GM12878 (cell line): ENCODE measurements around the gene BMI1. TPM values are rescaled to one million over a fixed set of nuclear protein-coding genes. Genes with fewer than 3 reads are reported as not detected.

Experiments used
- BMI1 ChIP-seq: fragments of 450-650 bp; IDR thresholded peaks from 2 replicates; pipeline ENCODE4 v1.6.1; 2016; ENCODE audit warnings: mild to moderate bottlenecking, moderate library complexity, borderline replicate concordance
- BRCA1 ChIP-seq: IDR thresholded peaks from 2 replicates; pipeline ENCODE4 v1.6.1; 2011; ENCODE audit warnings: low read depth, low read length, improper control_type of control experiment
- CHD1 ChIP-seq: IDR thresholded peaks from 2 replicates; pipeline ENCODE4 v1.6.1; 2012; ENCODE audit warnings: low read depth, low read length, improper control_type of control experiment
- EP300 ChIP-seq, 2 experiments: fragments of 150-350 bp in 1 of 2; IDR thresholded peaks; 2 replicates each; pipeline ENCODE4 v1.6.1; 2011 to 2012; ENCODE audit warnings: low read depth in 2 of 2, low read length in 2 of 2, borderline replicate concordance in 1 of 2, improper control_type of control experiment in 1 of 2, inconsistent platforms in 1 of 2; ENCODE audit not compliant: control insufficient read depth in 1 of 2
- FOXM1 ChIP-seq: IDR thresholded peaks from 2 replicates; pipeline ENCODE4 v1.6.1; 2012; ENCODE audit warnings: low read depth, mild to moderate bottlenecking, inconsistent platforms, low read length, moderate library complexity
- HDAC6 ChIP-seq: fragments of 200-600 bp; sonication (generic); IDR thresholded peaks from one replicate; pipeline ENCODE4 v1.8.0; 2017; ENCODE audit warnings: antibody characterized with exemption; ENCODE audit not compliant: unreplicated experiment
- KDM1A ChIP-seq: fragments of 200-600 bp; sonication (generic); IDR thresholded peaks from 2 replicates; pipeline ENCODE4 v1.6.1; 2016; ENCODE audit warnings: borderline replicate concordance
- MEF2B ChIP-seq: fragments of 450-650 bp; IDR thresholded peaks from 2 replicates; pipeline ENCODE4 v1.6.1; 2018; ENCODE audit warnings: mild to moderate bottlenecking, moderate library complexity; ENCODE audit not compliant: partially characterized antibody, poor library complexity, severe bottlenecking
- MXI1 ChIP-seq: fragments of 150-350 bp; IDR thresholded peaks from 2 replicates; pipeline ENCODE4 v1.6.1; 2011; ENCODE audit warnings: low read depth, mild to moderate bottlenecking, inconsistent platforms, low read length, improper control_type of control experiment
- NR2C2 ChIP-seq: IDR thresholded peaks from 2 replicates; pipeline ENCODE4 v1.6.1; 2011; ENCODE audit warnings: borderline replicate concordance, low read depth; ENCODE audit not compliant: control insufficient read depth, insufficient read length
- NR2F1 ChIP-seq: fragments of 450-650 bp; conservative IDR thresholded peaks from 2 replicates; pipeline ENCODE4 v1.6.1; 2017; ENCODE audit warnings: mild to moderate bottlenecking
- POLR2A ChIP-seq: IDR thresholded peaks from 2 replicates; pipeline ENCODE4 v1.6.1; 2011; ENCODE audit warnings: low read depth, mild to moderate bottlenecking, low read length
- RAD21 ChIP-seq: IDR thresholded peaks from 2 replicates; pipeline ENCODE4 v1.6.1; 2011; ENCODE audit warnings: mild to moderate bottlenecking, low read depth, low read length, moderate library complexity; ENCODE audit not compliant: insufficient read depth
- ZNF24 ChIP-seq: fragments of 450-650 bp; IDR thresholded peaks from 2 replicates; pipeline ENCODE4 v1.6.1; 2017; ENCODE audit warnings: antibody characterized with exemption, mild to moderate bottlenecking
- ZNF384 ChIP-seq: IDR thresholded peaks from 2 replicates; pipeline ENCODE4 v1.6.1; 2012; ENCODE audit warnings: low read depth, mild to moderate bottlenecking, low read length, improper control_type of control experiment, borderline replicate concordance
- ZZZ3 ChIP-seq: IDR thresholded peaks from 2 replicates; pipeline ENCODE4 v1.6.1; 2011; ENCODE audit warnings: low read depth; ENCODE audit not compliant: control insufficient read depth, insufficient read length
- polyA plus RNA-seq, 11 experiments: library from polyadenylated mRNA; depleted of rRNA in 4 of 11; unstranded in 6 of 11; stranded (reverse) in 5 of 11; fragments of >200 nt; fragmentation: Nextera tagmentation in 4 of 11; fragmentation: Illumina TruSeq in 1 of 11; extraction: Ambion mirVana in 4 of 11; extraction: Trizol in 1 of 11; gene quantifications; 1 replicate in 1 of 11; 2 replicates in 10 of 11; pipeline versions ENCODE4 v1.2.1 to v1.2.3, GENCODE V29; 2011 to 2016; ENCODE audit warnings: inconsistent platforms in 2 of 11, missing spikeins in 2 of 11, low read depth in 1 of 11
- total RNA-seq, 4 experiments: library from RNA; depleted of rRNA in 3 of 4; stranded (reverse); fragments of >200 nt in 3 of 4; fragmentation: Illumina TruSeq in 1 of 4; extraction: Trizol in 1 of 4; gene quantifications; 2 replicates each; pipeline versions ENCODE4 v1.2.1 to v1.2.3, GENCODE V29; 2013 to 2021
- TF ChIP-seq, protein P1 (sequence below): fragments of 450-650 bp; IDR thresholded peaks from 2 replicates; pipeline ENCODE4 v1.6.1; 2017; ENCODE audit warnings: mild to moderate bottlenecking, moderate library complexity
- TF ChIP-seq, protein P2 (sequence below): fragments of 450-650 bp; formaldehyde crosslinking; IDR thresholded peaks from 2 replicates; pipeline ENCODE4 v1.5.0; 2022; ENCODE audit warnings: mild to moderate bottlenecking, missing genetic modification characterization
- TF ChIP-seq, protein P3 (sequence below): IDR thresholded peaks from 2 replicates; pipeline ENCODE4 v1.6.1; 2012; ENCODE audit warnings: mild to moderate bottlenecking, low read depth, low read length

The BMI1 gene
- total and polyA plus RNA-seq, 10 of the 15 experiments (the other 5 are each of a cell fraction or from before 2014, with no cell fraction given) = 8.0 to 49.7 (median 25.8) TPM

DNA sequence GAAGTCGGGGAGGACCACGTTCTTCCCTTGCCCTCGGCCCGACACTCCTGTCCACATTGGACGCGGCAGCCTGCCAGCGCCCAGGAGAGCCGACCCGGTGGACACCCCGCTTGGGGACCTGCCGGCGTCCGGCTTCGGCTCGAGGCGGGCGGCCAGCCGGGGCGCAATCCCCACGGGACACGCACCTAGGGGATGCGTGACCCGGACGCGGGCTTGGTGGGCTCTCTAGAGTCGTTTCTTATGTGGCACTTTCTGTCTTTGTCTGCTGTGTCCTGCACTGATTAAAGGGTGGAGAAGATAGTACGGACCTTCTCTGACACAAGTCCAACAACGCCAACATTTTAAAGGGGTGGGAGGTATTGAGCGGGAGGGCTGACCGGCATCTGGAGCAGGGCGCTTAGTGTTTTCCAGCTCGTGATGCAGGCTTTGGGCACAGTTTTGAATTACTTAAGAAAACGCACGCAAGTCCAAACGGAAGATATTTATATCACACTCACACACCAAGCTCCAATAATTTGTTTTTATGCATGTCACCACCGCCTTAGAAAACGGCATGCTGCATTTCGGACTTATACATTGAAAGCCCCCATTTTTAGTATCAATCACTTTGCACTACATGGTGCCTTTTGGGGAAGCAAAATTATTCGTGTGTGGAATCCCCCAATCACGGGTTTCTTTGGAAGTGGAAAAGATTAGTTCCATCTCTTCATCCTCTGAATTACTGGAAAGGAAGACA is 20.5 kb downstream of the BMI1 start (continued):
- TF ChIP-seq NR2C2 (no peak), ZZZ3 (no peak), RAD21 (no peak), FOXM1 (no peak), KDM1A (no peak), POLR2A (no peak), ZNF384 (no peak), BMI1 (peak; percentile 41; the same call in 1 of the 2 replicates), BRCA1 (no peak), MEF2B (peak; percentile 68), NR2F1 (no peak), ZNF24 (no peak), HDAC6 (peak; percentile 29), CHD1 (no peak), EP300 (IDR thresholded peaks at IDR 0.05; ENCODE audit: borderline replicate concordance in 1 of 2, control insufficient read depth in 1 of 2, low read depth in 2 of 2, low read length in 2 of 2) (no peak), MXI1 (no peak)
- TF ChIP-seq, protein P1, sequence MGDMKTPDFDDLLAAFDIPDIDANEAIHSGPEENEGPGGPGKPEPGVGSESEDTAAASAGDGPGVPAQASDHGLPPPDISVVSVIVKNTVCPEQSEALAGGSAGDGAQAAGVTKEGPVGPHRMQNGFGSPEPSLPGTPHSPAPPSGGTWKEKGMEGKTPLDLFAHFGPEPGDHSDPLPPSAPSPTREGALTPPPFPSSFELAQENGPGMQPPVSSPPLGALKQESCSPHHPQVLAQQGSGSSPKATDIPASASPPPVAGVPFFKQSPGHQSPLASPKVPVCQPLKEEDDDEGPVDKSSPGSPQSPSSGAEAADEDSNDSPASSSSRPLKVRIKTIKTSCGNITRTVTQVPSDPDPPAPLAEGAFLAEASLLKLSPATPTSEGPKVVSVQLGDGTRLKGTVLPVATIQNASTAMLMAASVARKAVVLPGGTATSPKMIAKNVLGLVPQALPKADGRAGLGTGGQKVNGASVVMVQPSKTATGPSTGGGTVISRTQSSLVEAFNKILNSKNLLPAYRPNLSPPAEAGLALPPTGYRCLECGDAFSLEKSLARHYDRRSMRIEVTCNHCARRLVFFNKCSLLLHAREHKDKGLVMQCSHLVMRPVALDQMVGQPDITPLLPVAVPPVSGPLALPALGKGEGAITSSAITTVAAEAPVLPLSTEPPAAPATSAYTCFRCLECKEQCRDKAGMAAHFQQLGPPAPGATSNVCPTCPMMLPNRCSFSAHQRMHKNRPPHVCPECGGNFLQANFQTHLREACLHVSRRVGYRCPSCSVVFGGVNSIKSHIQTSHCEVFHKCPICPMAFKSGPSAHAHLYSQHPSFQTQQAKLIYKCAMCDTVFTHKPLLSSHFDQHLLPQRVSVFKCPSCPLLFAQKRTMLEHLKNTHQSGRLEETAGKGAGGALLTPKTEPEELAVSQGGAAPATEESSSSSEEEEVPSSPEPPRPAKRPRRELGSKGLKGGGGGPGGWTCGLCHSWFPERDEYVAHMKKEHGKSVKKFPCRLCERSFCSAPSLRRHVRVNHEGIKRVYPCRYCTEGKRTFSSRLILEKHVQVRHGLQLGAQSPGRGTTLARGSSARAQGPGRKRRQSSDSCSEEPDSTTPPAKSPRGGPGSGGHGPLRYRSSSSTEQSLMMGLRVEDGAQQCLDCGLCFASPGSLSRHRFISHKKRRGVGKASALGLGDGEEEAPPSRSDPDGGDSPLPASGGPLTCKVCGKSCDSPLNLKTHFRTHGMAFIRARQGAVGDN = no peak
- TF ChIP-seq, protein P2, sequence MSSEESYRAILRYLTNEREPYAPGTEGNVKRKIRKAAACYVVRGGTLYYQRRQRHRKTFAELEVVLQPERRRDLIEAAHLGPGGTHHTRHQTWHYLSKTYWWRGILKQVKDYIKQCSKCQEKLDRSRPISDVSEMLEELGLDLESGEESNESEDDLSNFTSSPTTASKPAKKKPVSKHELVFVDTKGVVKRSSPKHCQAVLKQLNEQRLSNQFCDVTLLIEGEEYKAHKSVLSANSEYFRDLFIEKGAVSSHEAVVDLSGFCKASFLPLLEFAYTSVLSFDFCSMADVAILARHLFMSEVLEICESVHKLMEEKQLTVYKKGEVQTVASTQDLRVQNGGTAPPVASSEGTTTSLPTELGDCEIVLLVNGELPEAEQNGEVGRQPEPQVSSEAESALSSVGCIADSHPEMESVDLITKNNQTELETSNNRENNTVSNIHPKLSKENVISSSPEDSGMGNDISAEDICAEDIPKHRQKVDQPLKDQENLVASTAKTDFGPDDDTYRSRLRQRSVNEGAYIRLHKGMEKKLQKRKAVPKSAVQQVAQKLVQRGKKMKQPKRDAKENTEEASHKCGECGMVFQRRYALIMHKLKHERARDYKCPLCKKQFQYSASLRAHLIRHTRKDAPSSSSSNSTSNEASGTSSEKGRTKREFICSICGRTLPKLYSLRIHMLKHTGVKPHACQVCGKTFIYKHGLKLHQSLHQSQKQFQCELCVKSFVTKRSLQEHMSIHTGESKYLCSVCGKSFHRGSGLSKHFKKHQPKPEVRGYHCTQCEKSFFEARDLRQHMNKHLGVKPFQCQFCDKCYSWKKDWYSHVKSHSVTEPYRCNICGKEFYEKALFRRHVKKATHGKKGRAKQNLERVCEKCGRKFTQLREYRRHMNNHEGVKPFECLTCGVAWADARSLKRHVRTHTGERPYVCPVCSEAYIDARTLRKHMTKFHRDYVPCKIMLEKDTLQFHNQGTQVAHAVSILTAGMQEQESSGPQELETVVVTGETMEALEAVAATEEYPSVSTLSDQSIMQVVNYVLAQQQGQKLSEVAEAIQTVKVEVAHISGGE (CRISPR knock-in tag) = no peak
- TF ChIP-seq, protein P3, sequence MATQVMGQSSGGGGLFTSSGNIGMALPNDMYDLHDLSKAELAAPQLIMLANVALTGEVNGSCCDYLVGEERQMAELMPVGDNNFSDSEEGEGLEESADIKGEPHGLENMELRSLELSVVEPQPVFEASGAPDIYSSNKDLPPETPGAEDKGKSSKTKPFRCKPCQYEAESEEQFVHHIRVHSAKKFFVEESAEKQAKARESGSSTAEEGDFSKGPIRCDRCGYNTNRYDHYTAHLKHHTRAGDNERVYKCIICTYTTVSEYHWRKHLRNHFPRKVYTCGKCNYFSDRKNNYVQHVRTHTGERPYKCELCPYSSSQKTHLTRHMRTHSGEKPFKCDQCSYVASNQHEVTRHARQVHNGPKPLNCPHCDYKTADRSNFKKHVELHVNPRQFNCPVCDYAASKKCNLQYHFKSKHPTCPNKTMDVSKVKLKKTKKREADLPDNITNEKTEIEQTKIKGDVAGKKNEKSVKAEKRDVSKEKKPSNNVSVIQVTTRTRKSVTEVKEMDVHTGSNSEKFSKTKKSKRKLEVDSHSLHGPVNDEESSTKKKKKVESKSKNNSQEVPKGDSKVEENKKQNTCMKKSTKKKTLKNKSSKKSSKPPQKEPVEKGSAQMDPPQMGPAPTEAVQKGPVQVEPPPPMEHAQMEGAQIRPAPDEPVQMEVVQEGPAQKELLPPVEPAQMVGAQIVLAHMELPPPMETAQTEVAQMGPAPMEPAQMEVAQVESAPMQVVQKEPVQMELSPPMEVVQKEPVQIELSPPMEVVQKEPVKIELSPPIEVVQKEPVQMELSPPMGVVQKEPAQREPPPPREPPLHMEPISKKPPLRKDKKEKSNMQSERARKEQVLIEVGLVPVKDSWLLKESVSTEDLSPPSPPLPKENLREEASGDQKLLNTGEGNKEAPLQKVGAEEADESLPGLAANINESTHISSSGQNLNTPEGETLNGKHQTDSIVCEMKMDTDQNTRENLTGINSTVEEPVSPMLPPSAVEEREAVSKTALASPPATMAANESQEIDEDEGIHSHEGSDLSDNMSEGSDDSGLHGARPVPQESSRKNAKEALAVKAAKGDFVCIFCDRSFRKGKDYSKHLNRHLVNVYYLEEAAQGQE = no peak
